Mesenchymal stem cell (in vitro differentiated cells and primary cell): ENCODE data around the gene GPC2.
"Not testable (repeated sequence)": the region's sequence is repeated elsewhere in the genome, so short reads cannot be mapped to it uniquely, and the experiment has no call there.

Experiments
- DNase-seq: peaks from one replicate; pipeline ENCODE4 v3.0.0-alpha.2; 2013
- H2AFZ ChIP-seq: one replicate; pipeline ENCODE4 v1.6.1; 2013; ENCODE audit warnings: low read depth, mild to moderate bottlenecking, control low read depth, inconsistent platforms, low read length, moderate library complexity
- H2AK5ac ChIP-seq: 2 replicates; pipeline ENCODE4 v1.6.1; 2013; ENCODE audit warnings: low read length, moderate library complexity, mild to moderate bottlenecking, inconsistent platforms; ENCODE audit not compliant: severe bottlenecking
- H2BK120ac ChIP-seq: one replicate; pipeline ENCODE4 v1.6.1; 2013; ENCODE audit warnings: low read depth, mild to moderate bottlenecking, inconsistent platforms, low read length, moderate library complexity
- H2BK12ac ChIP-seq, 2 experiments: one replicate each; pipeline ENCODE4 v1.6.1; 2013; ENCODE audit warnings: inconsistent platforms in 2 of 2, low read length in 2 of 2, mild to moderate bottlenecking in 2 of 2, moderate library complexity in 2 of 2, control low read depth in 1 of 2
- H2BK15ac ChIP-seq: one replicate; pipeline ENCODE4 v1.6.1; 2013; ENCODE audit warnings: mild to moderate bottlenecking, low read depth, inconsistent platforms; ENCODE audit not compliant: poor library complexity, severe bottlenecking
- H2BK5ac ChIP-seq: 2 replicates; pipeline ENCODE4 v1.6.1; 2013; ENCODE audit warnings: low read depth, mild to moderate bottlenecking, low read length, control low read depth, inconsistent platforms; ENCODE audit not compliant: poor library complexity, severe bottlenecking
- H3K14ac ChIP-seq, 2 experiments: one replicate each; pipeline ENCODE4 v1.6.1; 2013; ENCODE audit warnings: inconsistent platforms in 2 of 2, low read length in 2 of 2, control low read depth in 1 of 2, mild to moderate bottlenecking in 1 of 2, moderate library complexity in 1 of 2
- H3K18ac ChIP-seq, 2 experiments: one replicate each; pipeline ENCODE4 v1.6.1; 2013; ENCODE audit warnings: inconsistent platforms in 2 of 2, low read length in 2 of 2, control low read depth in 1 of 2, low read depth in 1 of 2, mild to moderate bottlenecking in 1 of 2
- H3K23ac ChIP-seq, 2 experiments: one replicate each; pipeline ENCODE4 v1.6.1; 2013; ENCODE audit warnings: inconsistent platforms in 2 of 2, low read length in 2 of 2, mild to moderate bottlenecking in 2 of 2, moderate library complexity in 2 of 2, control low read depth in 1 of 2
- H3K27ac ChIP-seq: 2 replicates; pipeline ENCODE4 v1.5.1; 2013; ENCODE audit warnings: mild to moderate bottlenecking, moderate library complexity, low read length, control low read depth, inconsistent platforms; ENCODE audit not compliant: poor library complexity, severe bottlenecking
- H3K27me3 ChIP-seq, 2 experiments: 2 replicates each; pipeline versions ENCODE4 v1.6.1 to v1.7.0; 2013; ENCODE audit warnings: low read length in 2 of 2, mild to moderate bottlenecking in 2 of 2, moderate library complexity in 2 of 2, control low read depth in 1 of 2, inconsistent platforms in 1 of 2; ENCODE audit not compliant: control insufficient read depth in 1 of 2, insufficient read depth in 1 of 2
- H3K36me3 ChIP-seq, 2 experiments: 2 replicates each; pipeline versions ENCODE4 v1.6.1 to v1.7.0; 2013; ENCODE audit warnings: low read length in 2 of 2, control low read depth in 1 of 2, inconsistent platforms in 1 of 2, low read depth in 1 of 2, mild to moderate bottlenecking in 1 of 2; ENCODE audit not compliant: insufficient read depth in 2 of 2, control insufficient read depth in 1 of 2
- H3K4ac ChIP-seq, 2 experiments: one replicate each; pipeline ENCODE4 v1.6.1; 2013; ENCODE audit warnings: inconsistent platforms in 2 of 2, low read length in 2 of 2, mild to moderate bottlenecking in 2 of 2, moderate library complexity in 2 of 2, control low read depth in 1 of 2, low read depth in 1 of 2
- H3K4me1 ChIP-seq: 2 replicates; pipeline ENCODE4 v1.6.1; 2013; ENCODE audit warnings: low read depth, low read length, control low read depth; ENCODE audit not compliant: control insufficient read depth, insufficient read depth
- H3K4me2 ChIP-seq: 2 replicates; pipeline ENCODE4 v1.6.1; 2013; ENCODE audit warnings: low read length, mild to moderate bottlenecking, inconsistent platforms; ENCODE audit not compliant: poor library complexity, severe bottlenecking
- H3K4me3 ChIP-seq, 2 experiments: 2 replicates each; pipeline versions ENCODE4 v1.5.1 to v1.7.0; 2013; ENCODE audit warnings: low read length in 2 of 2, mild to moderate bottlenecking in 2 of 2, control low read depth in 1 of 2, low read depth in 1 of 2; ENCODE audit not compliant: insufficient read depth in 1 of 2
- H3K79me1 ChIP-seq: replicated peaks from 2 replicates; pipeline ENCODE4 v1.6.1; 2013; ENCODE audit warnings: mild to moderate bottlenecking, control low read depth, low read length, inconsistent platforms; ENCODE audit not compliant: poor library complexity, severe bottlenecking
- H3K9ac ChIP-seq: 2 replicates; pipeline ENCODE4 v1.7.0; 2013; ENCODE audit warnings: mild to moderate bottlenecking, low read length, moderate library complexity
- H3K9me3 ChIP-seq: 2 replicates; pipeline ENCODE4 v1.7.0; 2013; ENCODE audit warnings: mild to moderate bottlenecking, low read length; ENCODE audit not compliant: control insufficient read depth
- H4K8ac ChIP-seq: one replicate; pipeline ENCODE4 v1.6.1; 2013; ENCODE audit warnings: inconsistent platforms, mild to moderate bottlenecking, low read length, moderate library complexity
- H4K91ac ChIP-seq: one replicate; pipeline ENCODE4 v1.6.1; 2013; ENCODE audit warnings: mild to moderate bottlenecking, low read length, inconsistent platforms
- WGBS: methylation state at CpG from one replicate; pipeline ENCODE4 v1.1.7; 2013; ENCODE audit warnings: mixed read lengths; 5-methylcytosine and 5-hydroxymethylcytosine counted together

GPC2 gene

GRCh38 chr7:100146350-100146749 is 30.8 kb downstream of the GPC2 start:
- not testable (repeated sequence) for H2AFZ ChIP-seq, H3K4me1 ChIP-seq, H3K14ac ChIP-seq, H3K4me2 ChIP-seq, H2BK15ac ChIP-seq, H2BK120ac ChIP-seq, H4K91ac ChIP-seq, H3K4ac ChIP-seq, H2BK5ac ChIP-seq, H3K9me3 ChIP-seq, DNase-seq, H2AK5ac ChIP-seq, H3K9ac ChIP-seq, H3K27me3 ChIP-seq, H3K23ac ChIP-seq, H3K79me1 ChIP-seq, H3K27ac ChIP-seq, H2BK12ac ChIP-seq, H3K18ac ChIP-seq, H4K8ac ChIP-seq, H3K4me3 ChIP-seq, H3K36me3 ChIP-seq
- 96% methylated on average over 4 of the region's 4 CpGs for WGBS

DNA sequence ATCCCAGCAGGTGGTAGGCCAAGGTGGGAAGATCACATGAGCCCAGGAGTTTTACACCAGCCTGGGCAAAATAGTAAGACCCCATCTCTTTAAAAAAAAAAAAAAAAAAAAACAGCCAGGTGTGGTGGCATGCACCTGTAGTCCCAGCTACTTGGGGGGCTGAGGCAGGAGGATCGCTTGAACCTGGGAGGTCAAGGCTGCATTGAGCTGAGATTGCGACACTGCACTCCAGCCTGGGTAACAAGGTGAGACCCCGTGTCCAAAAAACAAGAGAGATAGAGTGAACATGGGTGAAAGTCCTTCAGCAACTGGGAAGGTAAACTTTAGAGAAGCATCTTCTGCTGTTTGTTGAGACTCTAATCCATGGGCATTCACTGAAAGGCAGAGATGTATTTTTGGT is 34.7 kb downstream of the GPC2 start:
- H3K23ac ChIP-seq, result no peak overlapping the region
- H2BK5ac ChIP-seq, result no peak overlapping the region
- no peak overlapping the region for H3K4me2 ChIP-seq
- H3K14ac ChIP-seq, result no peak overlapping the region
- DNase-seq, result no peak
- H3K27ac ChIP-seq, result no peak overlapping the region
- H3K18ac ChIP-seq, result no peak overlapping the region
- no peak overlapping the region for H2BK15ac ChIP-seq
- no peaks in the 10 kb centered on the region for H3K79me1 ChIP-seq
- H3K4ac ChIP-seq, result no peak overlapping the region
- H4K8ac ChIP-seq, result no peak overlapping the region
- H2AFZ ChIP-seq, result no peak overlapping the region
- H3K4me3 ChIP-seq, result no peak overlapping the region
- no peak overlapping the region for H2BK120ac ChIP-seq
- H3K36me3 ChIP-seq, result no peaks in the 10 kb centered on the region
- H3K9ac ChIP-seq, result no peak overlapping the region
- H3K4me1 ChIP-seq, result no peaks in the 10 kb centered on the region
- H4K91ac ChIP-seq, result no peak overlapping the region
- H3K27me3 ChIP-seq, result peaks cover 4 to 7% of the 10 kb centered on the region in 2 experiments
- H3K9me3 ChIP-seq, result no peaks in the 10 kb centered on the region
- WGBS, result 94% methylated on average over 3 of the region's 3 CpGs
- H2BK12ac ChIP-seq, result no peak overlapping the region
- H2AK5ac ChIP-seq, result no peak overlapping the region

DNA sequence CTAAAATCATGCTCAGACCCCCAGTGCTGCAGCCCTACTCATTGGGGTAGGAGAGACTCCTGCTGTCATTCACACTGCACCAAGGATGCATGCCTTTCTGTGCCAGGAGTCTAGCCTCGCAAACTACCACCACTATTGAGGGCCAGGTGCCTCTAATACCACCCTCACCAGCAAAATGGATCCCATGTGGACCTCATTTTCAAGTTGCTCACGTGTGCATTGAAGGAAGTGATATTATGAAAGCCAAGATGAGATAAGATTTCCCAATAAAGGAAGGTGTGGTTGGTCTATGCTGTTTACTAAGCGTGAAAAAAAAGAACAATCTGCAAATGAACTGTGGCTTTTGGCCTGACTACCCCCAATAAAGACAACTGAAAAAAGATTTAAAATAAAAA is 35.6 kb downstream of the GPC2 start:
- no peak for DNase-seq
- no peaks in the 10 kb centered on the region for H3K4me1 ChIP-seq
- no peaks in the 10 kb centered on the region for H3K79me1 ChIP-seq
- H2BK5ac ChIP-seq, result no peak overlapping the region
- WGBS, result 75% methylated on average over 2 of the region's 3 CpGs
- no peak overlapping the region for H4K8ac ChIP-seq
- no peak overlapping the region for H3K23ac ChIP-seq
- H2BK15ac ChIP-seq, result no peak overlapping the region
- H3K4me2 ChIP-seq, result no peak overlapping the region
- H4K91ac ChIP-seq, result no peak overlapping the region
- no peak overlapping the region for H2AFZ ChIP-seq
- peaks cover 4 to 7% of the 10 kb centered on the region in 2 experiments for H3K27me3 ChIP-seq
- no peak overlapping the region for H3K4ac ChIP-seq
- no peak overlapping the region for H3K9ac ChIP-seq
- no peak overlapping the region for H3K14ac ChIP-seq
- H3K36me3 ChIP-seq, result no peaks in the 10 kb centered on the region
- no peak overlapping the region for H2BK120ac ChIP-seq
- no peaks in the 10 kb centered on the region for H3K9me3 ChIP-seq
- no peak overlapping the region for H3K4me3 ChIP-seq
- H3K27ac ChIP-seq, result no peak overlapping the region
- H3K18ac ChIP-seq, result no peak overlapping the region
- H2AK5ac ChIP-seq, result no peak overlapping the region
- H2BK12ac ChIP-seq, result no peak overlapping the region

- DNase-seq, result no peak
- Histone ChIP-seq H3K9ac (no peak overlapping the region), H3K14ac (no peak overlapping the region), H3K18ac (no peak overlapping the region), H2AFZ (no peak overlapping the region), H3K9me3 (no peaks in the 10 kb centered on the region), H3K4ac (no peak overlapping the region), H2BK5ac (no peak overlapping the region), H3K4me2 (no peak overlapping the region), H4K8ac (no peak overlapping the region), H3K79me1 (no peaks in the 10 kb centered on the region), H3K27me3 (peaks cover 7 to 9% of the 10 kb centered on the region in 2 experiments), H2AK5ac (no peak overlapping the region), H2BK15ac (no peak overlapping the region), H3K36me3 (no peaks in the 10 kb centered on the region), H3K4me3 (no peak overlapping the region), H2BK120ac (no peak overlapping the region), H4K91ac (no peak overlapping the region), H3K27ac (no peak overlapping the region), H2BK12ac (no peak overlapping the region), H3K4me1 (no peaks in the 10 kb centered on the region), H3K23ac (no peak overlapping the region)
- WGBS, result 93% methylated on average over 13 of the region's 13 CpGs
These were observed 39.1 kb downstream of the GPC2 start for GRCh38 chr7:100137851-100138760.
